Anterior cingulate cortex (tissue), 58 donors: ENCODE results near the gene HEG1.
"Not testable (repeated sequence)": the region's sequence is repeated elsewhere in the genome, so short reads cannot be mapped to it uniquely, and the experiment has no call there.

Source experiments
- DNase-seq, 58 donors: peaks; one replicate each; lab custom pipeline; 2025; lab: John Stamatoyannopoulos, UW

Gene HEG1

GRCh38 chr3:125055913-125056745 lies at the start of gene HEG1:
Gene HEG1 (minus strand): TSS chr3:125055997. CDS start chr3:125055890, 107 bp downstream.
- DNase-seq: peak in 53 of 58 donors; percentile 18 to 92 (median 66)

- no peak for DNase-seq
Observed at GRCh38 chr3:125105116-125105515, 49.3 kb upstream of the HEG1 start.

- no peak for DNase-seq
Observed at GRCh38 chr3:125104639-125105038, 48.8 kb upstream of the HEG1 start.

- no peak for DNase-seq
Observed at GRCh38 chr3:125103406-125103805, 47.6 kb upstream of the HEG1 start.

GRCh38 chr3:125102470-125102869 lies 46.7 kb upstream of the HEG1 start:
- no peak for DNase-seq

GRCh38 chr3:125098611-125099291 lies 43.0 kb upstream of the HEG1 start:
- DNase-seq: no peak

GRCh38 chr3:125090649-125091048 lies 34.9 kb upstream of the HEG1 start:
- no peak for DNase-seq

GRCh38 chr3:125087768-125088391 lies 32.1 kb upstream of the HEG1 start:
- no peak for DNase-seq

- DNase-seq: no peak
Observed at GRCh38 chr3:125085166-125085565, 29.4 kb upstream of the HEG1 start.

- peak in 1 of 58 donors; percentile 11 for DNase-seq
Observed at GRCh38 chr3:125083776-125084175, 28.0 kb upstream of the HEG1 start.

- DNase-seq: not testable (repeated sequence)
Observed at GRCh38 chr3:125082339-125082738, 26.5 kb upstream of the HEG1 start.

GRCh38 chr3:125080077-125080476 lies 24.3 kb upstream of the HEG1 start:
- DNase-seq: no peak

GRCh38 chr3:125079675-125080045 lies 23.9 kb upstream of the HEG1 start:
- no peak for DNase-seq

- DNase-seq: no peak
Observed at GRCh38 chr3:125078951-125079674, 23.3 kb upstream of the HEG1 start.

GRCh38 chr3:125077864-125078263 lies 22.1 kb upstream of the HEG1 start:
- no peak for DNase-seq

- DNase-seq: no peak
Observed at GRCh38 chr3:125076464-125076863, 20.7 kb upstream of the HEG1 start.

GRCh38 chr3:125075738-125076137 lies 19.9 kb upstream of the HEG1 start:
- no peak for DNase-seq

- DNase-seq: no peak
Observed at GRCh38 chr3:125073390-125073905, 17.7 kb upstream of the HEG1 start.

- DNase-seq: no peak
Observed at GRCh38 chr3:125072749-125073389, 17.1 kb upstream of the HEG1 start.

- DNase-seq: peak in 2 of 58 donors; percentile 5 to 13
Observed at GRCh38 chr3:125072301-125072700, 16.5 kb upstream of the HEG1 start.
